Effector CD8-positive, alpha-beta T cell (primary cell): Measurements from ENCODE around the gene OBP2A.
"Not testable (repeated sequence)": the region's sequence is repeated elsewhere in the genome, so short reads cannot be mapped to it uniquely, and the experiment has no call there.

Experiments
- DNase-seq: peaks from one replicate; lab custom pipeline; 2025; lab: John Stamatoyannopoulos, UW

The OBP2A gene

DNA sequence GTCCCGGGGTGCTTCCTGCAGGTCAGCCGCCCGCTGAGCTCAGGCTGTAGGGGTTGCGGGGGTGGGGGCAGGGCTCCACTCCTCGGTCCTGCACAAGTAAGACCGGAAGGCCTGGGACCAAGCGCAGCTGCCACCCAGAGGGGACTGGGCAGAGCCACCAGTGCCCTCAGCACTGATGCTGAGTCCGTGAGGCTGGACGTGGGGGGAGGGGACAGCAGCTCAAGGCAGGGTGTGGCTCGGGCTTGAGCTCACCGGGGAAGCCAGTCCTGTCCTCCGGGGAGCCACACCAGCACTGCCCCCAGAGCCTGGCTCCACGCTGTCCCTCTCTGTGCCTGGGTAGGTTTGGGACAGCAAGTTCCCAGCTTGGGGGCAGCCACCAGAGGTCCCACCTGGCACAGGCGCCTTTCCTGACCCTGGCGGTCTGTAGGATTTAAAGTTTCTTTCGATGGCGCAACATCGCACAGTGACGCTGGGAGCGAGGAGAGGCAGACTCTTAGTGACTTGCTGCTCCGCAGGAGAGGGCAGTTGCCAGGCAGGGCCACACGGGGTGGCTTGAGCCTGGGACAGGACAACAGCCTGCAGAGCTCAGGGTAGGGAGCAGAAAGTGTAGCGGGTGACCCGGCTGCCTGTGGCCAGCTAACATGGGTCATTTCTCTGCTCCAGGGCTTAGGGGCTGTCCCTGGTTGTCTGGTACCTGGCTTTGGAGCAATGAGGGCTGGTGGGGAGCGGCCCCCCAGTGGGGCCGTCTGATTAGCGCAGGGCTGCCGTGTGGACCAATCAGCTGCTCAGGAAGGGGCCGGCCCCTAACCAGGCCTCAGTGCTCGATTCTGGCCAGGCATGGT, 19.0 kb upstream of the OBP2A start:
- no peak for DNase-seq

DNA sequence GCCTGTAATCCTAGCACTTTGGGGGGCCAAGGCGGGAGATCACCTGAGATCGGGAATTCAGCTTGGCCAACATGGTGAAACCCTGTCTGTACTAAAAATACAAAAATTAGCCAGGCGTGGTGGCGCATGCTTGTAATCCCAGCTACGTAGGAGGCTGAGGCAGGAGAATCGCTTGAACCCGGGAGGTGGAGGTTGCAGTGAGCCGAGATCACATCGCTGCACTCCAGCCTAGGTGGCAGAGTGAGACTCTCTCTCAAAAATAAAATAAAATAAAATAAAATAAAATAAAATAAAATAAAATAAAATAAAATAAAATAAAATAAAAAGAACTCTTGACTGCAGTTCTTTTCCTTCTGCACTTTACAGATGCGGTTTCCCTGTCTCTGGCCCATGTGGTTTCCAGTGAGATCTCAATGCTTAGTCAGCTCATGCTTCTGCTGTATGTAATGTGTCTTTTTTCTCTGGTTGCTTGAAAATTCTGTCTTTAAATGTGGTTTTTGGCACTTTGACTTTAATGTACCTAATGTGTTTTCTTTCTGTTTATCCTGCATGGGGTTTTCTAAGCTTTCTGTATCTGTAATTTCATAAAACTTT, 17.0 kb upstream of the OBP2A start:
- not testable (repeated sequence) for DNase-seq

DNA sequence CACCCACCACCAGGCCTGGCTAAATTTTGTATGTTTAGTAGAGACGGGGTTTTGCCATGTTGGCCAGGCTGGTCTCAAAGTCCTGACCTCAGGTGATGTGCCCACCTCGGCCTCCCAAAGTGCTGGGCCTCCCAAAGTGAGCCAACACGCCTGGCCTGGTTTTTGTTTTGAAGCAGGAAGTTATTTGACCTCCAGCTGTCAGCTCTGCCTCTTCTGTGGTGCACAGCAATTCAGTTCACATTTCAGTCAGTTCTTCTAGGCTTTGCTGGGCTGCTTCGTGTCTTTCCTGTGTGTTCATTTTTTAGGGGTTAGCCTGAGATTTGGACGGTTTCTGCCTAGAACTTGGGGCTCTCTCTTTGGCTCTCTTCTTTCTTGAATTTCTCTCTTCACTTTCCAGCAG, 15.8 kb upstream of the OBP2A start:
- DNase-seq, result no peak

DNA sequence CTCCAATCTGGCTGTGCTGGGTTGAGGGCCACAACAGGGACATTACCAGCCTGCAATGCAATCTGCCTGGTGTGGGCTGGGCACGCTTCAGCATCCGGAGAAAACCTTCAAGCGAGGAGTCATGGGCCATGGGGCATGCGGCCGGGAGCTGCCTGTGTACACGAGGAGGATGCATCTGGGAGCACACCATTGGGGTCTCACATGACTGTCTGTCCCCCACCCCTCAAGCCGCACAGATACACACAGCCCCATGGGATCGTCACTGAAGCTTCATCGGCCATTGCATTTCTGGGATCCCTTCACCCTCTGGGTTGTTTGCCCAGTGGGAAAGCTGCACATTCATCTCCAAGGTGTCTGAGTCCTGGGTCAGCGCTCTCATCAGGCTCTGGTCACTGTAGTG, 14.8 kb upstream of the OBP2A start:
- no peak for DNase-seq

DNA sequence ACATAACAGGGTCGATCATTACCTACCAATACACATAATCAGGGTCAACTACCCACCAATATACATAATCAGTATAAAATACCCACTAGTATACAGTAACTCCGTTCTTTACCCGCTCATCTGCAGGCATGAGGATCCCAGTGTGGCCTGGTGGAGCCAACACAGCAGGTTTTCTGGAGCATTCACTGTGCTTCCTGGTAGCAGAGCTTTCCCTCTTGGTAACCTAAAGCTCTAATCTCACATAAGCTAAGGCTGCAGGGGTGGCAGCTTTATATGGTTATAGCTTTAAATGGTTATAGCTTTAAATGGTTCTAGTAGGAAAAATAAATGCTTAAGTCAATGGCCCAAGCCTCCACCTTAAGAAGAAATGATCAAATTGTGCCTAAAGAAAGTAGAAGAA, 12.8 kb upstream of the OBP2A start:
- DNase-seq, result no peak

- no peak for DNase-seq
These were observed 12.3 kb upstream of the OBP2A start for GRCh38 chr9:135533674-135534073.

DNA sequence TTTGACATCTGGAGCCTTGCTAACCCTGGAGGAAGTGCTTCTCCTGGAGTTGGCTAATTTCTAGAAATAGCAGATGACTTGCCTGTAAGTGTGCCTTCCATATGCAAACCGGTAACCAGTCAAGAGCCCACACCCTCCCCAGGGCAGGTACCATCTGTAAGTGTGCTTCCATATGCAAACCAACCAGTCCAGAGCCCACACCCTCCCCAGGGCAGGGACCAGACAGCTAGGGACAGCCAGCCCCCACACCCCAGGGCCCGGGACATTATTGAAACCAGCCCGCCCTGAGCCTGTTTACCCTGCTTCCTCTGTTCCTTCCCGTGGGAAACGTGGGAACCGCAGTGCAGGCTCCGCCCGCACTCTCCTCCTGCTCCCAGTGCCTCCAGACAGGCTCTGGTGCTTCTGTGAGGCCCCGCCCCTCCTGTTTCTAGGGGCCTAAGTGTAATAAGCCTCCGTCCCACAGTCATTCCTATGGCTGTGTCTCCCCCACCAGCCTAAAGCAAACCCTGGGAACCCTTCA, 11.7 kb upstream of the OBP2A start:
- not testable (repeated sequence) for DNase-seq

DNA sequence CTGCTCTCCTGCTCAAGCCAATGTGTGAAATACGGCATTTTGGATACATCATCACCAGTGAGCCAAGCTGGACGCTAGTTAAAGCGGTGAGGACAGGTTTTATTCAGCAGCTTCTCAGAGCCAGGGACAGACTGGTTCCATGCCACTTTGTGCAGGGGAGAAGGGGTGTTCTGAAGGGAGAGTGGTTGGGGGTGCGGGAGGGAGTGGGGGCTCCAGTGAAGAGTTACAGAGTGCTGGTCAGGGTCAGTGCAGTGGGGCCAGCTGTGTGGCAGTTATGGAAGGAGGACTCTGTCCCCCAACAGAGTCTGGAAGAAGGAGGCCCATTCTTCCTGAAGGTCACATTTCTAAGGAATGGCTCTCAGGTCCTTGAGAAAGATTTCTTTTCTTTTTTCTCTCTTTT, 11.1 kb upstream of the OBP2A start:
- DNase-seq, result not testable (repeated sequence)

GRCh38 chr9:135535631-135536030, 10.3 kb upstream of the OBP2A start:
- not testable (repeated sequence) for DNase-seq

DNA sequence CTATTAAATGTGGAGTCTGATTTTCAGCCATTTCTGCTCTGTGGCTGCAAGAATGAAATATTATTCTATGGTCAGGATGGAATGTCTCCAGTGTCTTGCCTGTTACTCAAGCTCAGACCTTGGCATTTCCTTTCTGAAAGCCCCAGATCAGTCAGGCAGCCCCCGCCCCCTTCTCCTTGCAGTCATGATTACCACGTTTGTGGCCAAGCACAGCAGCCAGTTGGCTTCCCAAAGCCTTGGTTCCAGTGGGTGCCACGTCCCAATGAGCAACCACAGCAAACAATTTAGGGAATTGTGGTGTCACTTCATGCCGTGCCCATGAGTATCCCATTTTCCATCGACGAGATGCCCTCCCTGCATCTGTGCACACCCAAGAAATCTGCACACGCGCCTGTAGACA, 9.7 kb upstream of the OBP2A start:
- no peak for DNase-seq

DNA sequence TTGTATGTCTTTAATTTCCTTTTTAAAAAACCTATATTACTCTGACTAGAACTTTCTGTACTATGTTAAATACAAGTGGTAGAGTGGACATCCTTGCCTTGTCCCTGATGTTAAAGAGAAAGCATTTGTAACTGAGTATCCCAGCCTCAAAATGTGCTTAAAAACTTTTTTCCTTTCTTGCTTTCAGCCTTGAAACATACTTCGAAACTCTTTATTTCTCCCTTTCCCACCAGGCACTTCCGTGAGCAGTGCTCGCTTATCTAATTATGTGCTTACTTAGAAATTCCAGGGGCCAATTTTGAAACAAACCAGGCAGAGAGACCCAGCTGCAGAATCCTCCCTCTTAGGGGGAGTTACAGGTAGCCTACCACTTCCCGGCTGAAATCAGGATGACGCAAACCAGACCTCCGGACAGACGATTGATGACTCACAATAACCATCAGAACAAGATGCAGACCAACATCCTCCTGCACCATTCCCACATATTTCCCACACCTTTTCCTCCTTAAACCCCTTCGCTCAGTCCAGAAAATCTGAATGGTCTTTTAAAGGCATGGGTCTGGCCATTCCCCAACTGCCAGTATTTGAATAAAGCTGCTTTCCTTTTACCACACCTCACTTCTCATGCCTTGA, 2.5 kb upstream of the OBP2A start:
- not testable (repeated sequence) for DNase-seq

- no peak for DNase-seq
These were observed 818 bp upstream of the OBP2A start for GRCh38 chr9:135544981-135545635.

DNA sequence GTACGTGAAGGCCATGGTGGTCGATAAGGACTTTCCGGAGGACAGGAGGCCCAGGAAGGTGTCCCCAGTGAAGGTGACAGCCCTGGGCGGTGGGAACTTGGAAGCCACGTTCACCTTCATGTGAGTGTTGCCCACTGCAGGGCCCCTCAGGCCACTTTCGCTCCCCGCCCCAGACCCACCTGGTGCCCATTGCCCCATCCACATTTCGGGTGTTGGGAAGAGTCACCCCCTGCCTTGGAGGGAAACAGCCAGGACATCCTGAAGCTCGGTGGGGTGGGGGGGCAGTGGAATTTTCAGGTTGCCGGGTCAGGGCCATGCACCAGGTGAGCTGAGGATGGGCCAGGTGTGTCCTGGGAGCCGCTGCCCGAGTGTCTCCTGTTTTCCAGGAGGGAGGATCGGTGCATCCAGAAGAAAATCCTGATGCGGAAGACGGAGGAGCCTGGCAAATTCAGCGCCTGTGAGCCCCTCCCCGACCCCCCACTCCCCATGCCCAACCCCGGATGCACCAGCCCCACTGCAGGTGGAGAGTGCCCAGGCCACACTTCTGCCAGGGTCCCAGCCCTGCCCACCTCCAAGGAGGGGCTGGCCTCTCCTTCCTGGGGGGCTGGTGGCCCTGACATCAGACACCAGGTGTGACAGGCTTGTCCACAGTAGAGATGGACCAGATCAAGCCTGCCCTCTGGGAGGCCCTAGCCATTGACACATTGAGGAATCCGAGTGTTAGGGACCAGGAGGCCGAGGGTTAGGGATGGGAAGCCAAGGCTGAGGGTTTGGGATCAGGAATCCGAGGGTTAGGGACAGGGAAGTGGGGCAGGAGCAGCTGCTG, 1.1 kb downstream of the OBP2A start:
- DNase-seq, result not testable (repeated sequence)

GRCh38 chr9:135547756-135548736, 2.1 kb downstream of the OBP2A start:
- no peak for DNase-seq

- DNase-seq, result not testable (repeated sequence)
These were observed 3.8 kb downstream of the OBP2A start for GRCh38 chr9:135549478-135550343.

- no peak for DNase-seq
These were observed 4.5 kb downstream of the OBP2A start for GRCh38 chr9:135550344-135550918.

GRCh38 chr9:135551031-135551430, 5.1 kb downstream of the OBP2A start:
- DNase-seq, result no peak

- no peak for DNase-seq
These were observed 5.5 kb downstream of the OBP2A start for GRCh38 chr9:135551456-135551855.
